GM12872 (cell line): Measurements from ENCODE around the gene CFAP97.

Experiments used
- TF ChIP-seq, protein P1 (sequence below): IDR thresholded peaks from 3 replicates; pipeline ENCODE4 v1.5.1; 2011; ENCODE audit warnings: low read depth, mild to moderate bottlenecking, low read length, moderate library complexity; ENCODE audit not compliant: insufficient read depth

CFAP97 gene

DNA sequence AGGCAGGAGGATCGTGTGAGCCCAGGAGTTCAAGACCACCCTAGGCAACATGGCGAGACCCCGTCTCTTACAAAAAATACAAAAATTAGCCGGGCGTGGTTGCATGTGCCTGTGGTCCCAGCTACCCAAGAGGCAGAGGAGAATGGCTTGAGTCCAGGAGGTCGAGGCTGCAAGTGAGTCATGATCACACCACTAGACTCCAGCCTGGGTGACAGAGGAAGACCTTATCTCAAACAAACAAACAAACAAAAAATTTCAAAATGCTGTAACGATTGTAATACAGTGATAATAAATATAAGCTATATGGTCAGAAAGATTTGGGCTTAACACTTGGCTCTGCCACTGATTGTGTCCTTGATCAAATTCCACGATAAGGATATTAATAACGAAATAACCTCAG lies 36.6 kb downstream of the CFAP97 start:
- TF ChIP-seq, protein P1, sequence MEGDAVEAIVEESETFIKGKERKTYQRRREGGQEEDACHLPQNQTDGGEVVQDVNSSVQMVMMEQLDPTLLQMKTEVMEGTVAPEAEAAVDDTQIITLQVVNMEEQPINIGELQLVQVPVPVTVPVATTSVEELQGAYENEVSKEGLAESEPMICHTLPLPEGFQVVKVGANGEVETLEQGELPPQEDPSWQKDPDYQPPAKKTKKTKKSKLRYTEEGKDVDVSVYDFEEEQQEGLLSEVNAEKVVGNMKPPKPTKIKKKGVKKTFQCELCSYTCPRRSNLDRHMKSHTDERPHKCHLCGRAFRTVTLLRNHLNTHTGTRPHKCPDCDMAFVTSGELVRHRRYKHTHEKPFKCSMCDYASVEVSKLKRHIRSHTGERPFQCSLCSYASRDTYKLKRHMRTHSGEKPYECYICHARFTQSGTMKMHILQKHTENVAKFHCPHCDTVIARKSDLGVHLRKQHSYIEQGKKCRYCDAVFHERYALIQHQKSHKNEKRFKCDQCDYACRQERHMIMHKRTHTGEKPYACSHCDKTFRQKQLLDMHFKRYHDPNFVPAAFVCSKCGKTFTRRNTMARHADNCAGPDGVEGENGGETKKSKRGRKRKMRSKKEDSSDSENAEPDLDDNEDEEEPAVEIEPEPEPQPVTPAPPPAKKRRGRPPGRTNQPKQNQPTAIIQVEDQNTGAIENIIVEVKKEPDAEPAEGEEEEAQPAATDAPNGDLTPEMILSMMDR = no peak

DNA sequence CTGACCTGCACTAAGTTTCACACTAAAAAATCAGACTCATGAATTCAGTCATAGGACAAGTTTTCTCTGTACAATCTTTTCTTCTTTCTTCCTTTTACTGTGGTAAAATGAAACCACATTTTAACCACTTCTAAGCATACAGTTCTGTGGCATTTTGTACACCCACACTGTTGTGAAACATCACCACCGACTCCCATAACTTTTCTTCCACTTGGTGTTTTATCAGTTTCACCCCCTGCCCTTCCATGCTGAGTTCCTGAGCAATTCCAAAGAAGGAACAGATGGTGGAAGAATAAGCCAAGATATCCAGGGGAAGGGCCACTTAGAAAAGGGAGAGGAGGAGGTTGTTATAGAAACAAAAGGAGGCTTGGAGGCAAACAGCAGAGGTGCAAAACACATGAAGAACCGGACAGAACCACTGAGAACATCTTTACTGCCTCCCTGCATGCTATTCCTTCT lies 38.2 kb downstream of the CFAP97 start:
- TF ChIP-seq, protein P1 = no peak

DNA sequence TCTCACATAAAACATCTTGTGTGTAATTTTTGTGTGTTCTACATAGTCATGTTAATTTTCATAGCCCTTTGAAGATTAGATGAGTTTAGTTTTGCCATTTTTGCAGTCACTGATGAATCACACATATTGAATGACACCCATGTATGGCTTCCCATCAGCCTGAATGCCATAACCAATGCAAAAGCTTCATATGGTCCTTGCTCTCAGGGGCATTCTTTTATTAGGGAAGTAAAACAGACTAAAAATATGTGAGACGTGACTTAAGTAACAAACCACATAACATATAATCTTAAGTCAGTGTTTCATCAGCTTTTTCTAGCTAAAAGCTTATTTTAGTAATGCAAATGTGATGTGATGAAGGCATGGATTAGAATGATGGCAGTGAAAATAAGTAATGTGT lies 52.5 kb downstream of the CFAP97 start:
- TF ChIP-seq, protein P1 = no peak

DNA sequence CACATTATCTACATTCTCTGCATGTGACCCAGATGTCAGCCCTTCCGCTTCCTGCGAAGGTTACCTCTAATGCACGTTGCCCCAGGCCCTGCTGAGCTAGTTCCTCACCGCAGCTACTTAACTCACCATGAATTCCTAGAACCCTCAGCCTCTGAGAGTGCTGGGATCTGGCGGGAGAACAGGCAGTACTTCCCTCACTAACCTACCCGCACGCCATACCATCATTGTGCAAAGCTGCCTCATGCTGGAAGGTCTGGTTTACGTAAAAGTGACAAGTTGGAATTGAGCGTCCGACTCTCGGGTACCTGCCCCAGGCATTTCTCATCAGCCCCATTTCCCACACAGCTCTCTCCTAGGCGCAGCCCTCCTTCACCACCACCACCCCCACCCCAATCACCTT lies 54.4 kb downstream of the CFAP97 start:
- TF ChIP-seq, protein P1 = no peak

DNA sequence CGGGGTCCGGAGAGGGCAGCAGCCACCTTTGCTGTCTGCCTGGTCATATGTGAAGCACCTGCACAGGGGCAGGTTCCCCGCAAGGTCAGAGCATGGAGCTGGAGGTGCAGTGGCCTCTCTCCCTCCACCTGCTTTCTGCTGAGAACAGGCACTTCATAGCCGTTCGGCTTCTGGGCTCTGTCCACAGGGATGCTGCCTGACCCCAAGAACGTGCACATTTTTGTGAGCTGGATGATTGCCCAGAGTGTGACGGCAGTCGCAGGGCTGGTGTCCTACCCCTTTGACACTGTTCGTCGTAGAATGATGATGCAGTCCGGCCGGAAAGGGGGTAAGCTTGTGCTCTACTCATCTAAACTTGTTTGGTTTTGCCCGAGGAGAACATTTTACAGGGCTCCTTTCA lies 58.2 kb downstream of the CFAP97 start:
- TF ChIP-seq, protein P1 = no peak

DNA sequence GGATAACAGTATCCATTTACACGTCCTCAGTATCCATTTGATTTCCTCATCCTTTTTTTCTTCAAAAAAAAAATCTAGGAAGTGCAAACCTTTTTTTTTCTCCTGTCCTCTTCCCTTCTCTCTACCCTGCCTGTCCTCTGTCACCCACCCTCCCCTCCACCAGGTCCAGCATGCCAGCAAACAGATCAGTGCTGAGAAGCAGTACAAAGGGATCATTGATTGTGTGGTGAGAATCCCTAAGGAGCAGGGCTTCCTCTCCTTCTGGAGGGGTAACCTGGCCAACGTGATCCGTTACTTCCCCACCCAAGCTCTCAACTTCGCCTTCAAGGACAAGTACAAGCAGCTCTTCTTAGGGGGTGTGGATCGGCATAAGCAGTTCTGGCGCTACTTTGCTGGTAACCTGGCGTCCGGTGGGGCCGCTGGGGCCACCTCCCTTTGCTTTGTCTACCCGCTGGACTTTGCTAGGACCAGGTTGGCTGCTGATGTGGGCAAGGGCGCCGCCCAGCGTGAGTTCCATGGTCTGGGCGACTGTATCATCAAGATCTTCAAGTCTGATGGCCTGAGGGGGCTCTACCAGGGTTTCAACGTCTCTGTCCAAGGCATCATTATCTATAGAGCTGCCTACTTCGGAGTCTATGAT lies 59.1 kb downstream of the CFAP97 start:
- TF ChIP-seq, protein P1 = no peak

DNA sequence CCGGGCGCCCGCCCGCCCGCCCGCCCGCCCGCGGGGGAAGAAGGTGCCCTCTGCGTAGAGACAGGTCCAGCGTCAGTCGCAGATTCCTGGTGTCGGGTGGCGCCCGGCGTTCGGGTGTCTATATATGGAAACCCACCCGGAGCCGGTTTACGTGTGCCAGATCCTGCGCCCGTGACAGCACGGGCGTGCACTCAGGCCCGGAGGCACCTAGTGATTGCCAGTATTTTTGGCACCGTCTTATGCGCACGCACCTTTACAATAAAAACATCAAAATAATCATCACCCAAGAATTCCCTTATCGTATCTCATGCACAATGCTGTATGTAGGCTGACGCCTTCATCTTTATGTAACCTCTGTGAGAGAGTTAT lies 60.2 kb downstream of the CFAP97 start:
- TF ChIP-seq, protein P1 = no peak
